Osteocyte (in vitro differentiated cells): Measurements from ENCODE around the gene PROB1. TPM values are rescaled to one million over a fixed set of nuclear protein-coding genes. Genes with fewer than 3 reads are reported as not detected.

Source experiments
- DNase-seq: peaks from one replicate; pipeline ENCODE4 v3.0.0; 2021; ENCODE audit warnings: mixed read lengths; ENCODE audit not compliant: unreplicated experiment; ENCODE audit errors: extremely low spot score
- H3K27ac Mint-ChIP-seq: one replicate; pipeline ENCODE4 v1.8.0; 2021; ENCODE audit warnings: mild to moderate bottlenecking, mixed read lengths; ENCODE audit not compliant: unreplicated experiment
- H3K27me3 Mint-ChIP-seq: one replicate; pipeline ENCODE4 v1.8.0; 2021; ENCODE audit warnings: mixed read lengths; ENCODE audit not compliant: unreplicated experiment
- H3K36me3 Mint-ChIP-seq: one replicate; pipeline ENCODE4 v1.8.0; 2021; ENCODE audit warnings: mixed read lengths; ENCODE audit not compliant: unreplicated experiment
- H3K4me1 Mint-ChIP-seq: one replicate; pipeline ENCODE4 v1.8.0; 2021; ENCODE audit warnings: mixed read lengths; ENCODE audit not compliant: unreplicated experiment
- H3K4me3 Mint-ChIP-seq: one replicate; pipeline ENCODE4 v1.8.0; 2021; ENCODE audit warnings: mild to moderate bottlenecking, moderate library complexity, mixed read lengths; ENCODE audit not compliant: unreplicated experiment
- H3K9me3 Mint-ChIP-seq: one replicate; pipeline ENCODE4 v1.8.0; 2021; ENCODE audit warnings: mixed read lengths; ENCODE audit not compliant: unreplicated experiment
- CTCF ChIP-seq: fragments of 200-600 bp; sonication (generic); IDR thresholded peaks from 2 replicates; pipeline ENCODE4 v1.5.0; 2021; ENCODE audit warnings: antibody characterized with exemption, mild to moderate bottlenecking, moderate library complexity
- total RNA-seq: library from RNA; stranded (reverse); gene quantifications from 2 replicates; pipeline ENCODE4 v1.2.1, GENCODE V29; 2021

The PROB1 gene
- total RNA-seq, 1 donor from 2014 or later: 1.5 TPM

DNA sequence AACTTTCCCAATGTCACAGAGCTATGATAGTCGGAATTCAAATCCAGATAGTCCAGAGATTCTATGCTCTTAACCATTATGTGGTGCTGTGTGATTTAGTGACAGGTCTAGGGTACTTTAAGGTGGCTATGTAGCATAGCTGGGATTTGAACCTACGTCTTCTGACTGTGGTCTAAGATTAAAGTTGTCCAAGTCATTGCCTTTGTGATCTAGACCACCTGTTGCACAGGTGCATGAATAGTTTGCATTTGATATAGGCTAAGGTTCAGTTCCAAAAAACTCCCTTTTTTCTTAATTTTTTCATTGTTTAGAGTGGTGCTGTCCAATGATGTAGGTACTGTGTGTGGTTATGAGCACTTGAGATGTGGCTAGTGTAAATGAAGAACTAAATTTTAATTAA lies 50.7 kb downstream of the PROB1 start:
- peaks cover 15% of the 10 kb centered on the region for H3K36me3 Mint-ChIP-seq
- no peaks in the 10 kb centered on the region for H3K9me3 Mint-ChIP-seq
- H3K4me3 Mint-ChIP-seq: peak overlapping the region; percentile 38
- peaks cover 44% of the 10 kb centered on the region for H3K4me1 Mint-ChIP-seq
- no peak for TF ChIP-seq CTCF
- no peak overlapping the region for H3K27ac Mint-ChIP-seq
- H3K27me3 Mint-ChIP-seq: no peaks in the 10 kb centered on the region
- DNase-seq: no peak

DNA sequence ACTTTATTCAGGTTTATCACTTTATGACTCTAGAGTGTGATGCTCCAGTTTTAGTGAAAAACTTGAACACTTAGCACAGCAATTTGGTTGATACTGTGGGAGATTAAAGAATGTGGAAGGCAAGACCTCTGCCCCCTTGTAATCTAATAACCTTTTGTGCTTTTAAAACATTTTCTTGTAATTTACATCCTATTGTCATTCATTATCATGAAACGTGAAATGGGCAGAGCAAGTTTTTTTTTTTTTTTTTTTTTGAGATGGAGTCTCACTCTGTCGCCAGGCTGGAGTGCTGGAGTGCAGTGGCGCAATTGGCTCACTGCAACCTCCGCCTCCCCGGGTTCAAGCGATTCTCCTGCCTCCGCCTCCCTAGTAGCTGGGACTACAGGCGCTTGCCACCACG lies 51.4 kb downstream of the PROB1 start:
- Mint-ChIP-seq H3K27ac (no peak overlapping the region), H3K36me3 (peaks cover 13% of the 10 kb centered on the region), H3K9me3 (no peaks in the 10 kb centered on the region), H3K4me3 (peak overlapping the region; percentile 98), H3K4me1 (peaks cover 42% of the 10 kb centered on the region), H3K27me3 (no peaks in the 10 kb centered on the region)
- DNase-seq: no peak
- no peak for TF ChIP-seq CTCF

- peaks cover 13% of the 10 kb centered on the region for H3K36me3 Mint-ChIP-seq
- DNase-seq: no peak
- H3K4me3 Mint-ChIP-seq: peak overlapping the region; percentile 98
- no peaks in the 10 kb centered on the region for H3K27me3 Mint-ChIP-seq
- TF ChIP-seq CTCF: no peak
- peak overlapping the region; percentile 99 for H3K27ac Mint-ChIP-seq
- H3K4me1 Mint-ChIP-seq: peaks cover 42% of the 10 kb centered on the region
- no peaks in the 10 kb centered on the region for H3K9me3 Mint-ChIP-seq
Measured at GRCh38 chr5:139342423-139342723, 52.5 kb downstream of the PROB1 start.

DNA sequence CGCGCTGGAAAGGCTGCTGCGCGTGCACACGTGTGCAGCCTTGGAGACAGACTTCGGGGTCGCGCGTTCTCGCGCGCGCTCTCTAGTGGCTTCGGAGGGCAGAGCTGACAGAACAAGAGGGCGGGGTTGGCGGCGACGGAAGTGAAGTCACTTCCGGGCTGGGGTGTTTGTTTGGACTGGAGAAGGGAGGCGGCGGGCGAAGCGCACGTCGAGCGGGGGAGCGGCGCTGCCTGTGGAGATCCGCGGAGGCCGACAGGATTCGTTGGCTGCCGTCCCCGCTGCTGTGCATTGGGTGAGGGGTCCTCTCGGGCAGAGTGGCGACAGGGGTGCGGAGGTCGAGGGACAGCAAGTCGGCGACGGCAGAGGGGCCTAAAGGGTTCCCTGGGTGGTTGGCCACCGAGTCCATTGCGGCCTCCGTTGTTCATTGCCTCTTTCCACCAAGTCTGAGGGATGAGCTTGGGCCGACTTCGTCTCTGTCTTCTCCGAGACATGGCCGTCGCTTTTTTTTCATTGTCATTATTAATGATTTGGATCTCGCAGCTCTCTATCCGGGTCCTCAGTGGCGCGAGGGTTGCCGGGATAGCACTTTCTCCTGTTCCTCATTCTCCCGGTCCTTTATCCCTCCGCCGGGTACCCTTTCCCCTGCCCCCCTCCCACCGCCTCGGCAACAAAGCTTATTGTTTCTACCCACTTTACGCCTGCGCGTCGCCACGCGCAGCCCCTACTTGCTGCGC lies 53.0 kb downstream of the PROB1 start, which contains the start of gene PAIP2:
PAIP2 (plus strand) TSS at position 166 of the 734 bp plus-strand sequence. CDS start 21,931 bp downstream, outside the sequence.
- peak; percentile 98 for DNase-seq
- Mint-ChIP-seq H3K27me3 (no peaks in the 10 kb centered on the region), H3K9me3 (no peaks in the 10 kb centered on the region), H3K4me1 (peaks cover 41% of the 10 kb centered on the region), H3K27ac (peak within 1 kb of the TSS; percentile 99), H3K4me3 (peak within 1 kb of the TSS; percentile 98), H3K36me3 (peaks cover 12% of the 10 kb centered on the region)
- TF ChIP-seq CTCF: peak; percentile 74

GRCh38 chr5:139341187-139341688 lies 53.7 kb downstream of the PROB1 start:
- Mint-ChIP-seq H3K4me1 (peaks cover 40% of the 10 kb centered on the region), H3K36me3 (peaks cover 11% of the 10 kb centered on the region), H3K27me3 (no peaks in the 10 kb centered on the region), H3K27ac (peak overlapping the region; percentile 99), H3K9me3 (no peaks in the 10 kb centered on the region), H3K4me3 (peak overlapping the region; percentile 98)
- TF ChIP-seq CTCF: no peak
- DNase-seq: no peak

Other genes with a start within 250 kb of the PROB1 start
- 58.0 and 58.4 TPM in 2 replicates for gene SIL1, start 196.7 kb downstream of the PROB1 start, total RNA-seq
- 216 and 218 TPM in 2 replicates for gene MATR3, start 101.4 kb downstream of the PROB1 start, total RNA-seq
- 66.7 and 71.8 TPM in 2 replicates for gene PAIP2, start 53.2 kb downstream of the PROB1 start, total RNA-seq
- not detected in 2 replicates for gene SLC23A1, start 11.8 kb downstream of the PROB1 start, total RNA-seq
- gene MZB1, start 5.2 kb downstream of the PROB1 start, total RNA-seq: not detected in 2 replicates
- 4.6 TPM in 2 replicates for gene SPATA24, start 9.0 kb upstream of the PROB1 start, total RNA-seq
- 26.2 and 32.7 TPM in 2 replicates for gene DNAJC18, start 44.4 kb upstream of the PROB1 start, total RNA-seq
- gene ECSCR, start 67.6 kb upstream of the PROB1 start, total RNA-seq: 0.47 TPM in 1 of 2 replicates, not detected in the other
- not detected in 2 replicates for gene SMIM33, start 75.9 kb upstream of the PROB1 start, total RNA-seq
- 61.6 and 73.0 TPM in 2 replicates for gene STING1, start 87.7 kb upstream of the PROB1 start, total RNA-seq
- gene UBE2D2, start 166.2 kb upstream of the PROB1 start, total RNA-seq: 114 and 127 TPM in 2 replicates